PC-3 (cell line): Measurements from ENCODE around the gene TESMIN.

ENCODE experiments used
- EZH2phosphoT487 ChIP-seq: fragments of 300-600 bp; sonication (generic); IDR thresholded peaks from 2 replicates; pipeline ENCODE4 v1.6.1; 2018; ENCODE audit warnings: mild to moderate bottlenecking, antibody characterized with exemption, low read length, borderline replicate concordance
- TF ChIP-seq, protein P1 (sequence below): fragments of 300-600 bp; sonication (generic); conservative IDR thresholded peaks from 2 replicates; pipeline ENCODE4 v1.5.1; 2017; ENCODE audit warnings: antibody characterized with exemption, low read depth, mild to moderate bottlenecking, low read length

DNA sequence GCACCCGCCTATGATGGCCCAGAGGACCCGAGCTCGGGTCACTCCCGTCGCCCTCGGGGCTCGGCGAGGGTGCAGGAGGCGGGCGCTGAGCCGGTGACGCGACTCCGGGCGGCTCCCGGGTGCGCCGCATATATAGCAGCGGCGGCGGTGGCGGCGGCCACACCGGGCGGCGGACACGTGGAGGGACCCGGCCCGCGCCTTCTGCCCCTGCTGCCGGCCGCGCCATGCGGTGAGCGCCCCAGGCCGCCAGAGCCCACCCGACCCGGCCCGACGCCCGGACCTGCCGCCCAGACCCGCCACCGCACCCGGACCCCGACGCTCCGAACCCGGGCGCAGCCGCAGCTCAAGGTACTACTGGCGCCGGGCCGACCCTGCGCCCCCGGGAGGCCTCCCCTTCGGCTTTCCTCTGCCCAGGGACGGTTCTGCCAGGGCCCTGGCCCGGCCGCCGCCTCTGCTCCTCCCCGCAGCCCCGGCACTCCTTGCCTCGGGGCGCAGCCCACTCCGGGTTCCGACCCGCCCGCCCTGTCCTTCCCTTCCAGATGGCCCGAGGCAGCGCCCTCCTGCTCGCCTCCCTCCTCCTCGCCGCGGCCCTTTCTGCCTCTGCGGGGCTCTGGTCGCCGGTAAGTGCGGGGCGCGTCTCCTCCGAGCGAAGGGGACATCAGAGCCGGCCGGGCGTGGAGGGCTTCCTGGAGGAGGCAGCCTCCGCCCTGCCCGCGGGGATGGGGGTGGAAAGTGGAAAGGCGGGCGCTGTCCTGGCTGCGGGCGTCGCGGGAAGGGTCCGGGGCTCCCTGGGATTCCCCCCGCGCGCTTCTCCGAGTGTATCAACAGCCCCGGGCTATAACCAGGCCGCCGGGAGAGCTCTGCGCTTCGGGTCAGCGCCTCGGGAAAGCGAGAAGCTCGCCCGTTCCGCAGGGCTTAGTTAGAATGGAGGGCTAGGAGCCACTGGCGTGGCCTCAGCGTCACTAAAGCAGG, 66.6 kb downstream of the TESMIN start, which contains the start of gene GAL:
- TF ChIP-seq, protein P1, sequence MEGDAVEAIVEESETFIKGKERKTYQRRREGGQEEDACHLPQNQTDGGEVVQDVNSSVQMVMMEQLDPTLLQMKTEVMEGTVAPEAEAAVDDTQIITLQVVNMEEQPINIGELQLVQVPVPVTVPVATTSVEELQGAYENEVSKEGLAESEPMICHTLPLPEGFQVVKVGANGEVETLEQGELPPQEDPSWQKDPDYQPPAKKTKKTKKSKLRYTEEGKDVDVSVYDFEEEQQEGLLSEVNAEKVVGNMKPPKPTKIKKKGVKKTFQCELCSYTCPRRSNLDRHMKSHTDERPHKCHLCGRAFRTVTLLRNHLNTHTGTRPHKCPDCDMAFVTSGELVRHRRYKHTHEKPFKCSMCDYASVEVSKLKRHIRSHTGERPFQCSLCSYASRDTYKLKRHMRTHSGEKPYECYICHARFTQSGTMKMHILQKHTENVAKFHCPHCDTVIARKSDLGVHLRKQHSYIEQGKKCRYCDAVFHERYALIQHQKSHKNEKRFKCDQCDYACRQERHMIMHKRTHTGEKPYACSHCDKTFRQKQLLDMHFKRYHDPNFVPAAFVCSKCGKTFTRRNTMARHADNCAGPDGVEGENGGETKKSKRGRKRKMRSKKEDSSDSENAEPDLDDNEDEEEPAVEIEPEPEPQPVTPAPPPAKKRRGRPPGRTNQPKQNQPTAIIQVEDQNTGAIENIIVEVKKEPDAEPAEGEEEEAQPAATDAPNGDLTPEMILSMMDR = no peak
- TF ChIP-seq EZH2phosphoT487 = no peak
